Memory B cell (primary cell): Measurements from ENCODE around the gene NUDT4B.
"Not testable (repeated sequence)": the region's sequence is repeated elsewhere in the genome, so short reads cannot be mapped to it uniquely, and the experiment has no call there.

Experiments used
- ATAC-seq: fragments of 150-1000 bp; cut with Tn5 transposase; 2 replicates; pipeline ENCODE4 v1.10.0; 2021; ENCODE audit warnings: low read depth, mild to moderate bottlenecking, moderate library complexity
- DNase-seq, 2 donors: peaks; one replicate each; pipeline ENCODE4 v3.0.0; 2022; ENCODE audit warnings: low spot score in 2 of 2
- H3K27ac Mint-ChIP-seq: one replicate; pipeline ENCODE4 v1.8.0; 2022; ENCODE audit warnings: mild to moderate bottlenecking, moderate library complexity, mixed read lengths
- H3K27me3 Mint-ChIP-seq: one replicate; pipeline ENCODE4 v1.8.0; 2022; ENCODE audit warnings: mixed read lengths
- H3K36me3 Mint-ChIP-seq: one replicate; pipeline ENCODE4 v1.8.0; 2022; ENCODE audit warnings: mild to moderate bottlenecking, mixed read lengths
- H3K4me1 Mint-ChIP-seq: one replicate; pipeline ENCODE4 v1.8.0; 2022; ENCODE audit warnings: mixed read lengths
- H3K4me3 Mint-ChIP-seq: one replicate; pipeline ENCODE4 v1.8.0; 2022; ENCODE audit warnings: mild to moderate bottlenecking, moderate library complexity, mixed read lengths
- H3K9me3 Mint-ChIP-seq: one replicate; pipeline ENCODE4 v1.8.0; 2022; ENCODE audit warnings: mixed read lengths

NUDT4B gene

DNA sequence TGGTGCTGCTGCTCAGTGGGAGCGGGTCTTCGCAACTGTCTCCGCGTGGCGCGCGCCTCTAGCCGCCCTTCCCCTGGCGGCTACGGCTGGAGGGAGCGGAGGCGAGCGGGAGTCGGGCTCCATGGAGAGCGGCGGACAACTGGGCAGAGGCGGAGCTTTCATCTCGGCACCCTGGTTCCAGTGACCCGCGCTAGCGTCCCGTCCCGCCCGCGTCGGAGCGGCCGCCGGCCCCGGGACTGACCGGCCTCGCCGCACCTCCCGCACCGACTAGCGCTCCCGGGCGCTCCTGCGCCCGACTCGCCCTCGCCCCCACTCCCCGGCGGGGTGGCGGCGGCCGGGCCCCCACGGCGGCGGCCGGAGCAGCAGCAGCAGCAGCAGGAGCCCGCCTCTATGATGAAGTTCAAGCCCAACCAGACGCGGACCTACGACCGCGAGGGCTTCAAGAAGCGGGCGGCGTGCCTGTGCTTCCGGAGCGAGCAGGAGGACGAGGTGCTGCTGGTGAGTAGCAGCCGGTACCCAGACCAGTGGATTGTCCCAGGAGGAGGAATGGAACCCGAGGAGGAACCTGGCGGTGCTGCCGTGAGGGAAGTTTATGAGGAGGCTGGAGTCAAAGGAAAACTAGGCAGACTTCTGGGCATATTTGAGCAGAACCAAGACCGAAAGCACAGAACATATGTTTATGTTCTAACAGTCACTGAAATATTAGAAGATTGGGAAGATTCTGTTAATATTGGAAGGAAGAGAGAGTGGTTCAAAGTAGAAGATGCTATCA, at the start of gene NUDT4B:
TSS of gene NUDT4B (plus strand) at position 212 of the 772 bp plus-strand sequence. CDS start at position 391, 179 bp downstream.
- ATAC-seq, result peak; percentile 50
- not testable (repeated sequence) for H3K27ac Mint-ChIP-seq, DNase-seq, H3K27me3 Mint-ChIP-seq, H3K4me1 Mint-ChIP-seq, H3K4me3 Mint-ChIP-seq, H3K36me3 Mint-ChIP-seq, H3K9me3 Mint-ChIP-seq

DNA sequence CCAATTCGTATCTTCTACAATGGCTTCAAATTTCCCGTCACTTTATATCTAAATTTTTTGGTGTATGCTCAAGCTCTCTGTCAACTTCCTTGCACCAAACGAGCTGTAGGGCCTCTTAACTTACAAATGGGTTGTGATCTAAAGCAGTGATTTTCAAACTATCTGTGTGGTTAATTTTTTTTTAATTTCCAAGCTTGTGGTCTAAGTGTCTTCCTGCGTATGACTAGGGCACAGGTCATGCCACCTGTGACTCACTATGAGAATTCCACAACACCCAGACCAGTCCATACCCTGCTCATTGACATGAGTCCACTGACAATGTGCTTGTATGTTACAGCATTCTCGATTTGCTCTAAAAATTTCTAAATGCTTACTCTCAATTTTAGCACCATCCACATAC, 49.2 kb upstream of the NUDT4B start:
- not testable (repeated sequence) for H3K4me3 Mint-ChIP-seq, H3K27me3 Mint-ChIP-seq, H3K9me3 Mint-ChIP-seq, H3K4me1 Mint-ChIP-seq, DNase-seq, H3K27ac Mint-ChIP-seq, H3K36me3 Mint-ChIP-seq
- peak; percentile 44 for ATAC-seq

DNA sequence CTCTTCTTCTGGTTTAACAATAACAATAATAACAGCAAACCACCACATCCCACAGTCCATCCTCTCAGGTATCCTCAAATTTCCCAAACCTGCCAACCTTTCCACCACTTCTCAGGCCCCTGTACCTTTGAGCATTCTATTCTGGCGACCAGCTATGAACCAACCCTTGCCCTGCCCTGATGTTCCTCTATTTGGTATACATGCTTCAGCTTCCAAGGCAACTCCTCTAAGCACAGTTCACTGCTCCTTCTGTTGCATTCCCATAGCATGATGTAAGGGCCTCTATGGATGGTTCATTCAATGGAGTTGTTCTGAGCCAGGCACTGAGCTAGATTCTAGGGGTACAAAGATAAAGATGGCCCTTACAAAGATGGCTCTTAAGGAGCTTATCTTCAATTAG, 46.3 kb upstream of the NUDT4B start:
- ATAC-seq, H3K4me3 Mint-ChIP-seq, H3K27ac Mint-ChIP-seq, H3K36me3 Mint-ChIP-seq, H3K27me3 Mint-ChIP-seq, H3K4me1 Mint-ChIP-seq, DNase-seq, H3K9me3 Mint-ChIP-seq: not testable (repeated sequence)

DNA sequence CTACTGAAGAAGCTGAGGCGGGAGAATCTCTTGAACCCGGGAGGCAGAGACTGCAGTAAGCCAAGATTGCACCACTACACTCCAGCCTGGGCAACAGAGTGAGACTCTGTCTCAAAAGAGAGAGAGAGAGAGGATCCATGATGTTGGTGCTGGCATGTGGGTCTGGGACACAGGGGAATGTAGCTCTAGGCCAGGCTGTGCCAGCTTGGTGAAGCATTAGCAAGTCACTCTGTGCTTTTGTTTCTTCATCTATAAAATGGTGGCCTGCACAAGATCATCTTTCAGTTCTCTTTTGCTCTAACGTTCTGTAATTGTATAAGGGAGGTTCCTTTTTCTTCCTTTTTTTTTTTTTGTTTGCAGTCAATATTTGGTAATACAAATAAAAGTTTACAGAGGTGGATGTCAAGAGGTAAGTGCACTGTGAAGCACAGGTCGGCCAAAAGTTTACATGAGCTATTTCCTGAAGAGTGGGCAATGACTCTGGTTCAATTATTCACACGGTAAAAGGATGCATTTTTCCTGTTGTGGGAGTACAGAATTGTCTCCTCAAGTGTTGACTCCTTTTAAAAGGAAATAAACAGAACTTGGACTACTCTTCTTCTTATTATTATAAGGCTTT, 44.5 kb upstream of the NUDT4B start:
- not testable (repeated sequence) for DNase-seq, H3K27ac Mint-ChIP-seq, H3K4me1 Mint-ChIP-seq, H3K4me3 Mint-ChIP-seq, H3K27me3 Mint-ChIP-seq, H3K36me3 Mint-ChIP-seq, H3K9me3 Mint-ChIP-seq
- peak; percentile 9 for ATAC-seq

DNA sequence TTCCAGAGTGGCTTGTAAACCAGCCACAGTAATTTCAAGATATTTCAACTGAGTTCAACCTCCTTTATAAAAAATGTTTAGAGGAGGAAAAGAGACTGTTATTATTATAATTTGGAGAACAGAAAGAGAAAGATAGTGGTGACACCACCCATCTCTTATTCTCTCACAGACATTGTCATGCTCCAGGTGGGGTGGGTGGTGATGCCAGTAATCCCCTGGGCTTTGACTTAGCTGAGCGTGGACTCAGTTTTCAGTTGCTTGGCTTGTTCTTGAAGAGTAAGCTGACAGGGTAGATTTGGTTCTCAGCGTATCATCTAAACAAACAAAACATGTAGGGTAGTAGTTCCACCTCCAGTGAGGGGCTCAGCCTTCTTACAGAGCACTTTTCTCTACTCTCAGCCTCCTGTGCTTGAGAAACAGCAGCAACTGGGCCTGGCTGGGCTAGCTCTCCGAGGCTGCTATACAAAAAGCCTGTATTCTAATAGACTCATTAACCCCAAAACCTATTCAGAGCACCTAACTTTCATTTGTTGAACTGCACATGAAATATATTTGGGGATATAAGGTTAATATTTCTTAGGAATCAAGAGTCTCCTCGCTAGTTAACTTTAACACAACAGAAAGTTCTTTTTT, 43.1 kb upstream of the NUDT4B start:
- H3K9me3 Mint-ChIP-seq, H3K4me1 Mint-ChIP-seq, H3K27ac Mint-ChIP-seq, DNase-seq, H3K36me3 Mint-ChIP-seq, H3K27me3 Mint-ChIP-seq, H3K4me3 Mint-ChIP-seq: not testable (repeated sequence)
- peak; percentile 99 for ATAC-seq

DNA sequence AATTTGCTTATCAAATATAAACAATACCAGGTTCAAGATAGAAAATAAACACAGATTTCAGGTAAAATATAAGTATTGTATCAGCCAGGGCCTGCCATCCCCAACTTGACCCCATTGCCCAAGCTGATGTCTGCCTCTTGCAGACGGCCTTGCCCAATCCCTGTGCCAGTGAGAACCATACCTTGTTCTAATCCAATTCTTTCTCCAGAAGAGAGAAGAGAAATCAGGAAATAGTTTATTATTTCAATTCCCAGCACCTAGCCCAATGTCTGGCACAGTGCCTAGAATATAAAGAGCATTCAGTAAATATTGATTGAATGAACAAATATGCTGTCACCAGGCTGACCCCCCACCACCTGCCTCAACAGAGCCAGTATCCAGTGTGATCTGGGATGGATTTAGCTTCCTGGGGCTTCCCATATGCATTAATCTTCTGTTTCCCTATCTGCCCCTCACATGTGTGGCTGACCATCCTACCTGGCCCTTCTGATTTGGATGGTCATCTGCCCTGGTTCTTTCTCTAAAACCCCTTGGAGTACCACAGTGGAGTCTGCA, 39.7 kb upstream of the NUDT4B start:
- ATAC-seq, H3K36me3 Mint-ChIP-seq, H3K4me1 Mint-ChIP-seq, H3K9me3 Mint-ChIP-seq, H3K4me3 Mint-ChIP-seq, H3K27ac Mint-ChIP-seq, H3K27me3 Mint-ChIP-seq, DNase-seq: not testable (repeated sequence)

- peak; percentile 75 for ATAC-seq
- not testable (repeated sequence) for H3K27ac Mint-ChIP-seq, H3K36me3 Mint-ChIP-seq, H3K9me3 Mint-ChIP-seq, H3K27me3 Mint-ChIP-seq, H3K4me3 Mint-ChIP-seq, H3K4me1 Mint-ChIP-seq, DNase-seq
Measured at GRCh38 chr1:148710772-148711523, 37.6 kb upstream of the NUDT4B start.

GRCh38 chr1:148712353-148712752, 36.2 kb upstream of the NUDT4B start:
- H3K27ac Mint-ChIP-seq, H3K36me3 Mint-ChIP-seq, DNase-seq, H3K4me1 Mint-ChIP-seq, H3K9me3 Mint-ChIP-seq, H3K27me3 Mint-ChIP-seq: not testable (repeated sequence)
- peak overlapping the region; percentile 41 for H3K4me3 Mint-ChIP-seq
- peak; percentile 78 for ATAC-seq

GRCh38 chr1:148715518-148715917, 33.1 kb upstream of the NUDT4B start:
- H3K9me3 Mint-ChIP-seq, H3K4me1 Mint-ChIP-seq: not testable (repeated sequence)

GRCh38 chr1:148716966-148717520, 31.5 kb upstream of the NUDT4B start:
- not testable (repeated sequence) for DNase-seq, H3K9me3 Mint-ChIP-seq, ATAC-seq, H3K27ac Mint-ChIP-seq, H3K4me1 Mint-ChIP-seq, H3K27me3 Mint-ChIP-seq, H3K4me3 Mint-ChIP-seq, H3K36me3 Mint-ChIP-seq

More at GRCh38 chr1:148715518-148715917, 33.1 kb upstream of the NUDT4B start:
- H3K27me3 Mint-ChIP-seq, H3K4me3 Mint-ChIP-seq, H3K27ac Mint-ChIP-seq, H3K36me3 Mint-ChIP-seq, DNase-seq: not testable (repeated sequence)
- ATAC-seq, result peak; percentile 37

GRCh38 chr1:148720918-148721317, 27.7 kb upstream of the NUDT4B start:
- H3K4me3 Mint-ChIP-seq, H3K36me3 Mint-ChIP-seq, H3K27ac Mint-ChIP-seq, H3K4me1 Mint-ChIP-seq, H3K9me3 Mint-ChIP-seq, DNase-seq, H3K27me3 Mint-ChIP-seq: not testable (repeated sequence)
- ATAC-seq, result peak; percentile 73

GRCh38 chr1:148722758-148723157, 25.8 kb upstream of the NUDT4B start:
- H3K27ac Mint-ChIP-seq, H3K4me3 Mint-ChIP-seq, H3K36me3 Mint-ChIP-seq, DNase-seq, H3K27me3 Mint-ChIP-seq, H3K4me1 Mint-ChIP-seq, H3K9me3 Mint-ChIP-seq: not testable (repeated sequence)
- peak; percentile 85 for ATAC-seq

DNA sequence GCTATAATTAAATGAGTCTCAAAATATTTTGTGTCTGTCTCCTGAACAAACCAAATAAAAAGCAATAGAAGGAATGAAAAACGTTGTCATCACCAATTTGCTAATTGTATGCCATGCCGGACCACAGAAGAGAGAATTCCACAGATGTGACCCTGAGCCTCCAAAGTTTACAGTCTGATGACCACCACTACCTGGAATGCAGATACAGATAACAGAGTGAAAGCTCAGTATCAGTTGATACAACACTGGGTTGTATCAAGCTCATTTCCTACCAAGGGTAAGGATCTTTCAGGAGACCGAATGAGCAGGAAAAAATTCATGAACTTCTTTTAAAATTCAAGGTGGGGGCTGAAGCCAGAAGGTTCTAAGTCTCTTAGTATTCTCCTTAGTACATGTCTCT, 25.1 kb upstream of the NUDT4B start:
- not testable (repeated sequence) for H3K4me1 Mint-ChIP-seq, DNase-seq, H3K27me3 Mint-ChIP-seq, H3K9me3 Mint-ChIP-seq, ATAC-seq, H3K27ac Mint-ChIP-seq, H3K4me3 Mint-ChIP-seq, H3K36me3 Mint-ChIP-seq

DNA sequence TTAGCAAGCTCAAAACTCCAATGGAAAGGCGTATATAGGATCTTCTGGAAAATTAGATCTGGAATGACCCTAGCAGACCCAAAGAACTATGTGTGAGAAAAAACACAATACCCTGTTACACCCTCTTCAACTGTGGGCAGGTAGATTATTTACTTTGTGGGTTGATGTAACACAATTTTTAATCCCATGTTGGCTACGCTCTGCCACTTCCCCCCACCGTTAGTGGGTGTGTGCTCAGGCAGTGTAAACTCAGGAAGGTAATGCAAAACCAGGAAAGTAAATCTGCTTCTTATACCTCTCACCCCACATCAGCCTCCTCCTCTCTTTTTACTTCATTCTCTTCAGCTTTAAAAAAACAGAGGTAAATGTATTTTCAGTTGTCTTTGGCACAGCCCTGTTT, 23.7 kb upstream of the NUDT4B start:
- ATAC-seq, H3K27ac Mint-ChIP-seq, H3K27me3 Mint-ChIP-seq, H3K4me3 Mint-ChIP-seq, H3K4me1 Mint-ChIP-seq, H3K36me3 Mint-ChIP-seq, DNase-seq, H3K9me3 Mint-ChIP-seq: not testable (repeated sequence)
